GM18505 (cell line): ENCODE data around the gene AUTS2.

ENCODE experiments used
- ATAC-seq: cut with Tn5 transposase; IDR thresholded peaks from one replicate; pipeline ENCODE4 v1.9.1; 2021; ENCODE audit not compliant: unreplicated experiment
- POLR2A ChIP-seq: IDR thresholded peaks from 4 replicates; pipeline ENCODE4 v1.6.1; 2011; ENCODE audit warnings: borderline replicate concordance; ENCODE audit not compliant: insufficient read depth, insufficient read length; ENCODE audit errors: extremely low read depth

AUTS2 gene

GRCh38 chr7:70776627-70777101, 1178.4 kb downstream of the AUTS2 start:
- no peak for ATAC-seq
- no peak for TF ChIP-seq POLR2A

GRCh38 chr7:70777251-70777650, 1179.0 kb downstream of the AUTS2 start:
- no peak for TF ChIP-seq POLR2A
- ATAC-seq: no peak

GRCh38 chr7:70778585-70778984, 1180.3 kb downstream of the AUTS2 start:
- TF ChIP-seq POLR2A: no peak
- ATAC-seq: no peak

GRCh38 chr7:70779321-70779720, 1181.0 kb downstream of the AUTS2 start:
- no peak for TF ChIP-seq POLR2A
- no peak for ATAC-seq

- no peak for TF ChIP-seq POLR2A
- ATAC-seq: no peak
Measured at GRCh38 chr7:70781922-70782311, 1183.6 kb downstream of the AUTS2 start.

- ATAC-seq: no peak
- no peak for TF ChIP-seq POLR2A
Measured at GRCh38 chr7:70782796-70783195, 1184.5 kb downstream of the AUTS2 start.

GRCh38 chr7:70785427-70785826, 1187.2 kb downstream of the AUTS2 start:
- no peak for TF ChIP-seq POLR2A
- ATAC-seq: no peak

- no peak for ATAC-seq
- no peak for TF ChIP-seq POLR2A
Measured at GRCh38 chr7:70786076-70786475, 1187.8 kb downstream of the AUTS2 start.

GRCh38 chr7:70787286-70787685, 1189.0 kb downstream of the AUTS2 start:
- no peak for TF ChIP-seq POLR2A
- ATAC-seq: no peak

GRCh38 chr7:70787771-70788170, 1189.5 kb downstream of the AUTS2 start:
- no peak for TF ChIP-seq POLR2A
- no peak for ATAC-seq

GRCh38 chr7:70788276-70788675, 1190.0 kb downstream of the AUTS2 start:
- no peak for ATAC-seq
- no peak for TF ChIP-seq POLR2A

GRCh38 chr7:70789481-70790214, 1191.4 kb downstream of the AUTS2 start:
- ATAC-seq: no peak
- TF ChIP-seq POLR2A: no peak

GRCh38 chr7:70790215-70791073, 1192.2 kb downstream of the AUTS2 start:
- no peak for ATAC-seq
- TF ChIP-seq POLR2A: no peak

GRCh38 chr7:70791341-70791740, 1193.1 kb downstream of the AUTS2 start:
- no peak for TF ChIP-seq POLR2A
- no peak for ATAC-seq
